Fibroblast of skin of scalp (primary cell): Measurements from ENCODE around the gene BAG2.
A peak's percentile ranks its signal among the peaks of the same experiment; 100 is the strongest.

Experiments used
- DNase-seq: peaks from one replicate; pipeline ENCODE4 v3.0.0-alpha.2; 2013

The BAG2 gene

GRCh38 chr6:57221936-57222742 is 50.0 kb downstream of the BAG2 start, which contains the start of gene RAB23:
Gene RAB23 (minus strand): TSS chr6:57222307. CDS start chr6:57210380, 11,927 bp downstream.
- DNase-seq, result peak; percentile 90

- no peak for DNase-seq
These were observed 50.6 kb downstream of the BAG2 start for GRCh38 chr6:57222743-57223077.

- DNase-seq, result peak; percentile 44
These were observed 52.8 kb downstream of the BAG2 start for GRCh38 chr6:57224769-57225515.

GRCh38 chr6:57226221-57226620 is 54.1 kb downstream of the BAG2 start:
- no peak for DNase-seq
